ENCODE measurements around the gene OPHN1. TPM values are rescaled to one million over a fixed set of nuclear protein-coding genes. Genes with fewer than 3 reads are reported as not detected.

Gene OPHN1, protein sequence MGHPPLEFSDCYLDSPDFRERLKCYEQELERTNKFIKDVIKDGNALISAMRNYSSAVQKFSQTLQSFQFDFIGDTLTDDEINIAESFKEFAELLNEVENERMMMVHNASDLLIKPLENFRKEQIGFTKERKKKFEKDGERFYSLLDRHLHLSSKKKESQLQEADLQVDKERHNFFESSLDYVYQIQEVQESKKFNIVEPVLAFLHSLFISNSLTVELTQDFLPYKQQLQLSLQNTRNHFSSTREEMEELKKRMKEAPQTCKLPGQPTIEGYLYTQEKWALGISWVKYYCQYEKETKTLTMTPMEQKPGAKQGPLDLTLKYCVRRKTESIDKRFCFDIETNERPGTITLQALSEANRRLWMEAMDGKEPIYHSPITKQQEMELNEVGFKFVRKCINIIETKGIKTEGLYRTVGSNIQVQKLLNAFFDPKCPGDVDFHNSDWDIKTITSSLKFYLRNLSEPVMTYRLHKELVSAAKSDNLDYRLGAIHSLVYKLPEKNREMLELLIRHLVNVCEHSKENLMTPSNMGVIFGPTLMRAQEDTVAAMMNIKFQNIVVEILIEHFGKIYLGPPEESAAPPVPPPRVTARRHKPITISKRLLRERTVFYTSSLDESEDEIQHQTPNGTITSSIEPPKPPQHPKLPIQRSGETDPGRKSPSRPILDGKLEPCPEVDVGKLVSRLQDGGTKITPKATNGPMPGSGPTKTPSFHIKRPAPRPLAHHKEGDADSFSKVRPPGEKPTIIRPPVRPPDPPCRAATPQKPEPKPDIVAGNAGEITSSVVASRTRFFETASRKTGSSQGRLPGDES
- total RNA-seq: 2.9 and 6.1 TPM in 2 replicates

DNA sequence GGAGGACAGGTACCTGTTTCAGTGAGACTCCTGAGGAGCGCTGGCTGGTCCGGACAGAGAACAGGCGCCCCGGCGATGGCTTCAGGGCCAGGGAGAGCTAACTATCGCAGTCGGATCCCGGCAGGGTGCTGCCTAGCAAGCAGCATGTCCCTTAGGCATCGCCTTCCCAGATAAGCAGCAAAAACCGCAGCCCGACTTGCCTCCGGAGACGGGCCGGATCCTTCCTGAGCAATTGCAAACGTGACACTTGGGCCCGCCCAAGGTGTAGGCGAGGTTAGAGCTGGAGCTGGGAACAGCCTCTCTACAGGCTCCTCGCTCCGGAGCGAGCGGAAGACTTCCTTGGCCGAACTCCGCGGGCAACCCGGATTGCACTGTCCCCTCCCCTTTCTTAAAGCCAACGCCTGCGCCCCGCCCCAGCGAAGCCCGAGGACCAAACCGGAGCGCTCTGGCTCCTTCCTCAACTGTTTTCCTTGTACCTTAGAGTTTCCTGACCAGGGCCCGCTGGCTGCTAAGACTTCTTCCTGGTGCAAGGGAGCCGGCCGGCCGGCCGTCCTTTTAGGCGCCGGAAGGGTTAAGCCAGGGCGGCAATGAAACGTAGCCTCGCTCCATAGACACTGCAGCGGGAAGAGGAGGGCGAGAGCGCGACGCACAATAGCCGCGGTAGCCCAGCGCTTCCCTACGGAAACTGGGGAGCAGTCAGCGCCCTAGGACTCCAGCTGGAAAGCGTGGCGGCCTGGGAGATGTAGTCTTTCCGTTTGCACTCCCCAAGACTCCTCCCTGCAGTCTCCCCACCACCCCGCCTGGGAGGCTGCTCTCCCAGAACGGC lies at the start of gene OPHN1:
OPHN1 (minus strand) TSS at position 341 of the 826 bp plus-strand sequence. CDS start 475 bp downstream, outside the sequence.
- DNase-seq (ENCODE audit: extremely low read depth, low read depth, low spot score): no peak

- no peak for DNase-seq (ENCODE audit: extremely low read depth, low read depth, low spot score)
These were observed 47.7 kb upstream of the OPHN1 start for GRCh38 chrX:68480969-68481368.

GRCh38 chrX:68464796-68465195 lies 31.5 kb upstream of the OPHN1 start:
- DNase-seq (ENCODE audit: extremely low read depth, low read depth, low spot score): no peak

DNA sequence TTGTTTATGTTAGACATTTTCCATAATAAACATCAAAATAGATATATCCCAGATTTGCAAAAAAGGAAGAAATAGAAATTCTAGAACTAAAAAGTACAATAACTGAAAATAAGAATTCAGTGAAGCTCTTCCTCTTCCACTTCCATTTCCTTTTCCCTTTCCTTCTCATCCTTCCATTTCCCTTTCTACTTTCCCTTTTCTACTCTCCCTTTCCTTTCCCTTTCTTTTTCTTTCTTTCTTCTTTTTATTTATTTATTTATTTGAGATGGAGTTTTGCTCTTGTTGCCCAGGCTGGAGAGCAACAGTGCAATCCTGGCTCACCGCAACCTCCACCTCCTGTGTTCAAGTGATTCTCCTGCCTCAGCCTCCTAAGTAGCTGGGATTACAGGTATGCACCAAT lies 30.6 kb upstream of the OPHN1 start:
- no peak for DNase-seq (ENCODE audit: extremely low read depth, low read depth, low spot score)

GRCh38 chrX:68462653-68463052 lies 29.4 kb upstream of the OPHN1 start:
- DNase-seq (ENCODE audit: extremely low read depth, low read depth, low spot score): no peak

- no peak for DNase-seq (ENCODE audit: extremely low read depth, low read depth, low spot score)
These were observed 28.9 kb upstream of the OPHN1 start for GRCh38 chrX:68462197-68462596.

DNA sequence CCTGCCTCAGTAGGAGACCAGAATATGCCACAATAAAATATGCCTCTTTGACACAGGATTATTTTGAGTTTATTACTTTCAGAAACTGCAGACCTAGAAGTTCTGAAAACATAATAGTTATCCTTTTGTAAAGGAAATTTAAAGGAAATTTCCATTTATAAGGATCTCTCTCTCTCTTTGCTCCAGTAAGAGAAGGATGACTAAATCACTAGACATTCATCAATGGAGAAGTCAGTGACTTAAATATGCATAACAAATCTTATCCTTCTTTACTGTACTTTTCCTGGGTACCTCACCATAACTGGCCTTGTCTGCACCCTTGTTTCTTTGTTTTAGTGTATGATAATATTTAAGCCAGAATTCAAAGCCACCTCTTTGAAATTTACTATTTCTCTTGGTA lies 28.3 kb upstream of the OPHN1 start:
- no peak for DNase-seq (ENCODE audit: extremely low read depth, low read depth, low spot score)

- no peak for DNase-seq (ENCODE audit: extremely low read depth, low read depth, low spot score)
These were observed 27.8 kb upstream of the OPHN1 start for GRCh38 chrX:68461093-68461492.

DNA sequence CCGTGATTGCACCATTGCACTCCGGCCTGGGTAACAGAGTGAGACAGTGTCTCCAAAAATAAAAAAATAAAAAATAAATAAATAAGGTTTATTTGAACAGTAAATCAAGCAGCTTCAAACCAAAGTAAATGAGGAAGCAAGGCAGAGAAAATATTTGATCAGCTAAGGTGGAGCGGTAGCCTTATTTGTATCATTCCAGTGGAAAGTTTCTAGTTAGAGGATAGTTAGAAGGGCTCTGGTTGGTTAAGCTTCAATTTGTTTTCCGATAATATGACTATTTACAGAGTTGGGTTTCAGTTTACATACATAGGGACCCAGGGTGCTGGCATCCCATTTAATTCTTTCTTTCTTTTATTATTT lies 21.8 kb upstream of the OPHN1 start:
- DNase-seq (ENCODE audit: extremely low read depth, low read depth, low spot score): no peak

GRCh38 chrX:68454476-68455150 lies 21.3 kb upstream of the OPHN1 start:
- DNase-seq (ENCODE audit: extremely low read depth, low read depth, low spot score): no peak

GRCh38 chrX:68451720-68452119 lies 18.4 kb upstream of the OPHN1 start:
- DNase-seq (ENCODE audit: extremely low read depth, low read depth, low spot score): no peak

DNA sequence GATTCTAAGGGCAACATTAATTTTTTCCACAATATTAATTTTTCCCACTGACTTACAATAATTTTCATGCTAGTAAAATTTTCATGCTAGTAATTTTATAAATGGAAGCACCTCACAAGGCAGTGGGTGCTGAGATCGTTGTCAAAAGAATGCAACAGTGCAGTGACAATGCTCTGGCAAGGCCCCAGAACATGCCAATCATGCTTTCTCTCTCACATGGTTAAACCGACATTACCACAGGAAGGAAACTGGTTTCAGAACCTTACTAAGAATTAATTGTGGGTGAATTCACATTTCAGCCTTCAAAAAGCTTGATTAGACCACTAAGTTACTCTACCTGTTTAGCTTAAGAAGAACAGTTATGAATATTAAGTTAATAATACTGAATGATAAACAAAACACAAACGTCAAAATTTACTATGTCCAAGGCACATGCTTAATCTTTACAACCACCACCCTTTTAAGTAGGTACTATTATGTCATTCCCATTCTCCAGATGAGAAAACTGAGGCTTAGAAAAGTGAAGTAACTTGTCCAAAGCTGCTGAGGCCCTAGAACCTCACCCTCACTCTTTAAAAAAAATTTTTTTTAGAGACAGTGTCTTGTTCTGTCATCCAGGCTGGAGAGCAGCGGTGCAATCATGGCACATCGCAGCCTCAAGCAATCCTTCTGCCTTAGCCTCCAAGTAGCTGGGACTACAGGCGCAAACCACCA lies 10.0 kb upstream of the OPHN1 start:
- DNase-seq (ENCODE audit: extremely low read depth, low read depth, low spot score): no peak

GRCh38 chrX:68440940-68441339 lies 7.6 kb upstream of the OPHN1 start:
- DNase-seq (ENCODE audit: extremely low read depth, low read depth, low spot score): no peak

DNA sequence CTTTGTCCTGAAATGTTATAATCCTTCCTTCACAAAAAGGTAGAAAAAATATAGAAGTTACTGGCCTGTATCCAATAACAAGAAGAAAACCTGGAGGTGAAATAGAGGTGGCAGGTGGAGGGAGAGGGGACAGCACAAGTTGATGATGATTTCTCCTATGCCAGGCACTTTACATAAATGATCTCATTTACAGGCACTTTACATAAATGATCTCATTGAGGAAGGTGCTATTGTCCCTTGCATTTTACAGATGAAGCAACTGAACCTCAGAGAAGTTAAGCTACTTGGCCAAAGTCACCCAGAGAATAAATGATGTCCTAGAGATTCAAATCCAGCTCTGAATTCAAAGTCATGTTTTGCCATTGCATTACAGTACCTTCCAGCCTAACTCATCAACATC lies 7.1 kb upstream of the OPHN1 start:
- DNase-seq (ENCODE audit: extremely low read depth, low read depth, low spot score): no peak

DNA sequence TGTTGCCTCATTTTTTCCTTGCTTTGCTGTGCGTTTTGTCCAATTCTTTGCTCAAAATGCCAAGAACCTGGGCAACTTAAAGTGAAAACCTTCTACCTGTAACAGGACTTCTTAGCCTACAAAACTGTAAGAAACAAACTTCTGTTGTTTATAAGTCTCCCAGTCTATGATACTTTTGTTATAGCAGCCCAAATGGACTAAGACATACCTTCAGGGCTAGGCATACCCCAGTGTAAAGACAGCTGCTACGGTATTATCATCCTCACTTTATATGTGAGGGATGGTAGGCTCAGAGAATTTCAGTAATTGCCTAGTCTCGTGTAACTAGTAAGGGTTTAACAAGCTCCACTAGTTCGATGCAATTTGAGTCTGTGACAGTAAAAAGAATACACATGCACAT lies 6.0 kb upstream of the OPHN1 start:
- no peak for DNase-seq (ENCODE audit: extremely low read depth, low read depth, low spot score)

- DNase-seq (ENCODE audit: extremely low read depth, low read depth, low spot score): no peak
These were observed 5.3 kb upstream of the OPHN1 start for GRCh38 chrX:68438575-68438974.

DNA sequence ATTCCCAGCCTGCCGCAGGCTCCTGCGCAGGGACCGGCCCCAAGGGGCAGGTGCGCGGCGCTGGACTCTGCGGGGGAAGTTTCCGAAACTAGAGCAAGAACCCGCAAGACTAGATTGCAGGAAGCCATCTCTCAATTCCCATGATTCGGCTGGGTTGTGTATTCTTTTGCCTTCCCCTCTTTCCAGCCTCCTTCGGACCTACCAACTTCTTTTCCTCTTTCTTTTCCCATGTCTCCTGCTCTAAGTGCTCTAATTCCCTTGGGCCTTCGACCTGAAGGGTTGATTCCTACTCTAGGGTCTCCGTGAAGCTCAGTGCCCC lies 645 bp upstream of the OPHN1 start:
- DNase-seq (ENCODE audit: extremely low read depth, low read depth, low spot score): no peak

- no peak for DNase-seq (ENCODE audit: extremely low read depth, low read depth, low spot score)
These were observed 647 bp downstream of the OPHN1 start for GRCh38 chrX:68432648-68433047.

DNA sequence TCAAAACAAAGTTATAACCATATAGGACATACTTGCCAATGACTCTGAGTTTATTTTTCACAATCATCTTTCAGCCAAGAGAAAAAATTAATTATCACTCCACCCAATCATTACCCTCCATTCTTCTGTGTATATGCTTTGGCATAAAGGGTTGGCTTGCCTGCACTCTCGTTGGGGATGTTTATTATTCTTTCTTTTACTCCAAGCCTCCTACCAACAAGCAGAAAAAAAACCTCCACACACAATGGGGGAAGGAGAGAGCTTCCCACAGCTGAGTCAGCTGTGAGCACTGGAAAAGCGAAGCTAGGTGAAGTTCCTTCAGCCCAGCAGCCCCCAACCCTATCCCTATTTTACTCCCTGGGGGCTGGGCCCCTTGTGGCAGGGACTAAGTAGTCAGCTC lies 1.5 kb downstream of the OPHN1 start:
- no peak for DNase-seq (ENCODE audit: extremely low read depth, low read depth, low spot score)

- DNase-seq (ENCODE audit: extremely low read depth, low read depth, low spot score): no peak
These were observed 4.1 kb downstream of the OPHN1 start for GRCh38 chrX:68429216-68429615.
